Stimulated activated CD8-positive, alpha-beta memory T cell treated with anti-CD3 and anti-CD28 coated beads, Interleukin-4, amount 100 ng/mL, for 1 hour (primary cell): ENCODE data around the gene TTLL11.
"Not testable (repeated sequence)": the region's sequence is repeated elsewhere in the genome, so short reads cannot be mapped to it uniquely, and the experiment has no call there.

Experiments
- DNase-seq, 2 donors: peaks; one replicate each; pipeline ENCODE4 v3.0.0-alpha.2; 2020; ENCODE audit warnings: low read depth in 2 of 2, low spot score in 1 of 2

TTLL11 gene

GRCh38 chr9:121798941-121799340 lies 294.2 kb downstream of the TTLL11 start:
- no peak for DNase-seq

GRCh38 chr9:121797081-121797480 lies 296.0 kb downstream of the TTLL11 start:
- DNase-seq = no peak

- not testable (repeated sequence) for DNase-seq
These were observed 298.8 kb downstream of the TTLL11 start for GRCh38 chr9:121794334-121794733.

GRCh38 chr9:121792476-121792875 lies 300.6 kb downstream of the TTLL11 start:
- DNase-seq = not testable (repeated sequence)

- no peak for DNase-seq
These were observed 302.3 kb downstream of the TTLL11 start for GRCh38 chr9:121790841-121791240.

GRCh38 chr9:121788686-121789366 lies 304.3 kb downstream of the TTLL11 start:
- DNase-seq = no peak

- no peak for DNase-seq
These were observed 306.1 kb downstream of the TTLL11 start for GRCh38 chr9:121786998-121787422.

- no peak for DNase-seq
These were observed 306.6 kb downstream of the TTLL11 start for GRCh38 chr9:121786543-121786948.

- DNase-seq = no peak
These were observed 307.2 kb downstream of the TTLL11 start for GRCh38 chr9:121785673-121786542.

- DNase-seq = no peak
These were observed 308.2 kb downstream of the TTLL11 start for GRCh38 chr9:121784731-121785411.

- DNase-seq = no peak
These were observed 309.3 kb downstream of the TTLL11 start for GRCh38 chr9:121783521-121784507.

GRCh38 chr9:121783111-121783510 lies 310.0 kb downstream of the TTLL11 start:
- DNase-seq = no peak

GRCh38 chr9:121782514-121783110 lies 310.5 kb downstream of the TTLL11 start:
- DNase-seq = no peak

GRCh38 chr9:121781701-121782464 lies 311.2 kb downstream of the TTLL11 start:
- no peak for DNase-seq

GRCh38 chr9:121781145-121781548 lies 312.0 kb downstream of the TTLL11 start:
- DNase-seq = no peak

GRCh38 chr9:121780177-121781040 lies 312.7 kb downstream of the TTLL11 start:
- DNase-seq = no peak

GRCh38 chr9:121779381-121780117 lies 313.6 kb downstream of the TTLL11 start:
- no peak for DNase-seq
